ENCODE measurements around the gene RDH14. TPM values are rescaled to one million over a fixed set of nuclear protein-coding genes. Genes with fewer than 3 reads are reported as not detected.

Gene RDH14
- total and polyA plus RNA-seq, 2 experiments from 2014 or later: 38.1 to 40.6 TPM

DNA sequence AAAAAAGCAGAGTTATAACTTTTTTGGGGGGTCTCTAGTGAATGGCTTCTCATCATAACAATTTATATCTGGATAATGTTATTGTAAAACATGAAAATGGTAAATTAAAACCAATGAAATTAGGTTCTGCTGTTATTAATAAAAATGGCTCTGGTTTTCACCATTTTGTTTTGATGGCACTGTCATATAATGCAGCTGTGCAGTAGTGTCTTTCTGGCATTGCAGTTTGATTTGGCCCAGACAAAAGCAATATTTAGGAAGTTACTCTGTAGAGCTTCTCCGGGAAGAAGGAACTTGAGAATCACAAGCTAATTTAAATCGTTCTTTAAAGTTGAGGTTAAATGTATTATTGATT, 44.1 kb upstream of the RDH14 start:
- Mint-ChIP-seq H3K27ac (no peak overlapping the region), H3K4me1 (peaks cover 5% of the 10 kb centered on the region; the same call in 1 of the 3 replicates), H3K27me3 (ENCODE audit: insufficient read depth, low read depth, poor library complexity) (no peaks in the 10 kb centered on the region), H3K4me3 (no peak overlapping the region), H3K9me3 (no peaks in the 10 kb centered on the region), H3K36me3 (ENCODE audit: low read depth) (no peaks in the 10 kb centered on the region)
- ATAC-seq: no peak
- H3K4me3 ChIP-seq: no peak overlapping the region
- no peaks in the 10 kb centered on the region for H3K79me2 ChIP-seq (replicated peaks; ENCODE audit: insufficient read depth)
- H3K27ac ChIP-seq (ENCODE audit: low read depth): no peak overlapping the region
- no peaks in the 10 kb centered on the region for H3K27me3 ChIP-seq (ENCODE audit: insufficient read depth)
- H3K4me1 ChIP-seq (ENCODE audit: insufficient read depth): no peaks in the 10 kb centered on the region; the same call in 1 of the 2 replicates
- no peaks in the 10 kb centered on the region for H3K9me2 ChIP-seq (ENCODE audit: insufficient read depth)
- no peaks in the 10 kb centered on the region; the same call in 1 of the 2 replicates for H4K20me1 ChIP-seq (replicated peaks; ENCODE audit: insufficient read depth)
- TF ChIP-seq EZH2phosphoT487 (IDR thresholded peaks at IDR 0.05; ENCODE audit: unreplicated experiment) (no peak), NANOG (IDR thresholded peaks at IDR 0.05; ENCODE audit: borderline replicate concordance) (no peak), POLR2AphosphoS5 (IDR thresholded peaks at IDR 0.05; ENCODE audit: low read depth) (no peak), ZNF114 (CRISPR knock-in tag; IDR thresholded peaks at IDR 0.05) (no peak), EZH2 (IDR thresholded peaks at IDR 0.05; ENCODE audit: low read depth, unreplicated experiment) (no peak), STAT1 (IDR thresholded peaks at IDR 0.05; ENCODE audit: unreplicated experiment) (no peak)
- TF ChIP-seq, protein P1, sequence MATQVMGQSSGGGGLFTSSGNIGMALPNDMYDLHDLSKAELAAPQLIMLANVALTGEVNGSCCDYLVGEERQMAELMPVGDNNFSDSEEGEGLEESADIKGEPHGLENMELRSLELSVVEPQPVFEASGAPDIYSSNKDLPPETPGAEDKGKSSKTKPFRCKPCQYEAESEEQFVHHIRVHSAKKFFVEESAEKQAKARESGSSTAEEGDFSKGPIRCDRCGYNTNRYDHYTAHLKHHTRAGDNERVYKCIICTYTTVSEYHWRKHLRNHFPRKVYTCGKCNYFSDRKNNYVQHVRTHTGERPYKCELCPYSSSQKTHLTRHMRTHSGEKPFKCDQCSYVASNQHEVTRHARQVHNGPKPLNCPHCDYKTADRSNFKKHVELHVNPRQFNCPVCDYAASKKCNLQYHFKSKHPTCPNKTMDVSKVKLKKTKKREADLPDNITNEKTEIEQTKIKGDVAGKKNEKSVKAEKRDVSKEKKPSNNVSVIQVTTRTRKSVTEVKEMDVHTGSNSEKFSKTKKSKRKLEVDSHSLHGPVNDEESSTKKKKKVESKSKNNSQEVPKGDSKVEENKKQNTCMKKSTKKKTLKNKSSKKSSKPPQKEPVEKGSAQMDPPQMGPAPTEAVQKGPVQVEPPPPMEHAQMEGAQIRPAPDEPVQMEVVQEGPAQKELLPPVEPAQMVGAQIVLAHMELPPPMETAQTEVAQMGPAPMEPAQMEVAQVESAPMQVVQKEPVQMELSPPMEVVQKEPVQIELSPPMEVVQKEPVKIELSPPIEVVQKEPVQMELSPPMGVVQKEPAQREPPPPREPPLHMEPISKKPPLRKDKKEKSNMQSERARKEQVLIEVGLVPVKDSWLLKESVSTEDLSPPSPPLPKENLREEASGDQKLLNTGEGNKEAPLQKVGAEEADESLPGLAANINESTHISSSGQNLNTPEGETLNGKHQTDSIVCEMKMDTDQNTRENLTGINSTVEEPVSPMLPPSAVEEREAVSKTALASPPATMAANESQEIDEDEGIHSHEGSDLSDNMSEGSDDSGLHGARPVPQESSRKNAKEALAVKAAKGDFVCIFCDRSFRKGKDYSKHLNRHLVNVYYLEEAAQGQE (IDR thresholded peaks at IDR 0.05; ENCODE audit: unreplicated experiment): no peak
- DNase-seq (ENCODE audit: low spot score): no peak
- H3K4me2 ChIP-seq: no peak overlapping the region
- H3F3A ChIP-seq (replicated peaks; ENCODE audit: low read depth): no peaks in the 10 kb centered on the region
- H3K36me3 ChIP-seq (ENCODE audit: insufficient read depth): no peaks in the 10 kb centered on the region
- no peak overlapping the region for H2AFZ ChIP-seq

DNA sequence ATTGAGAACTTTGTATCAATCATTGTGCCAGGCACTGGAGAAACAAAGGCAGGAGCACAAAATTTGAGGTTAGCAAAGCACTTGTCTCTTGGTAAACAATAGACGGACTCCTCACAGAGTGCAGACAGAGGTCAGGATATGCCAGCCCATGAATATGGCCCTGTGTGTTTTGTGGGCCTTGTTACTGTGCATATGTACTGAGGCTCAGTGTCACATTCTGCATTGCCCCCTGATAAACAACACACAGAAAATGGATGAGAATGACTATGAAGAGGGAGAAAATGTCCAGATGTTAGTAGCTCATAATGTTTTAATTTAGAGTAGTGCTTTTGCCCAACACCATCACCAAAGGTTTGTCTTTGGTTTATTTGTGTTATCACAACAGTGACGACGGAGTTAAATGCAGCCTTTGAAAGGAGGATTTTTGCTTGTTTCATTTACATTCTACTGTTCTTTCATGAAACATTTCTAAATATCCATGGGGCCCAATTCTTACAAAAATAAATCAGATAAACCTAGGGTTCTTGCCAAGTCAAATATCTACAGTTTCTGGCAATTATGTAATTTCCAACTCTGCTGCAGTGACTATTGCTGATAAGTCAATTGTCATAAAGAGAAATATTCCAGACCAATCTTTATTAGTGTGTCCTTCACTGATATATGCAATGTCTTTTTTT, 43.5 kb upstream of the RDH14 start:
- no peak for DNase-seq (ENCODE audit: low spot score)
- no peak overlapping the region for H3K4me3 Mint-ChIP-seq
- H3K9me2 ChIP-seq (ENCODE audit: insufficient read depth): no peaks in the 10 kb centered on the region
- no peak overlapping the region for H3K4me2 ChIP-seq
- H4K20me1 ChIP-seq (replicated peaks; ENCODE audit: insufficient read depth): no peaks in the 10 kb centered on the region; the same call in 1 of the 2 replicates
- H3K27ac ChIP-seq (ENCODE audit: low read depth): no peak overlapping the region
- no peaks in the 10 kb centered on the region for H3K36me3 Mint-ChIP-seq (ENCODE audit: low read depth)
- no peak for ATAC-seq
- H3K79me2 ChIP-seq (replicated peaks; ENCODE audit: insufficient read depth): no peaks in the 10 kb centered on the region
- no peak overlapping the region for H3K4me3 ChIP-seq
- no peaks in the 10 kb centered on the region for H3K27me3 ChIP-seq (ENCODE audit: insufficient read depth)
- no peak overlapping the region for H3K27ac Mint-ChIP-seq
- H2AFZ ChIP-seq: no peak overlapping the region
- H3K4me1 Mint-ChIP-seq: peaks cover 5% of the 10 kb centered on the region; the same call in 1 of the 3 replicates
- no peaks in the 10 kb centered on the region for H3K36me3 ChIP-seq (ENCODE audit: insufficient read depth)
- no peaks in the 10 kb centered on the region; the same call in 1 of the 2 replicates for H3K4me1 ChIP-seq (ENCODE audit: insufficient read depth)
- H3K27me3 Mint-ChIP-seq (ENCODE audit: insufficient read depth, low read depth, poor library complexity): no peaks in the 10 kb centered on the region
- H3F3A ChIP-seq (replicated peaks; ENCODE audit: low read depth): no peaks in the 10 kb centered on the region
- H3K9me3 Mint-ChIP-seq: no peaks in the 10 kb centered on the region
- no peak for TF ChIP-seq NANOG (IDR thresholded peaks at IDR 0.05; ENCODE audit: borderline replicate concordance)
- TF ChIP-seq ZNF331 (CRISPR knock-in tag; IDR thresholded peaks at IDR 0.05; ENCODE audit: low read depth): no peak
- TF ChIP-seq JUNB (IDR thresholded peaks at IDR 0.05; ENCODE audit: unreplicated experiment): no peak
- no peak for TF ChIP-seq EZH2phosphoT487 (IDR thresholded peaks at IDR 0.05; ENCODE audit: unreplicated experiment)
- TF ChIP-seq, protein P1 (IDR thresholded peaks at IDR 0.05; ENCODE audit: unreplicated experiment): no peak
- TF ChIP-seq, protein P2, sequence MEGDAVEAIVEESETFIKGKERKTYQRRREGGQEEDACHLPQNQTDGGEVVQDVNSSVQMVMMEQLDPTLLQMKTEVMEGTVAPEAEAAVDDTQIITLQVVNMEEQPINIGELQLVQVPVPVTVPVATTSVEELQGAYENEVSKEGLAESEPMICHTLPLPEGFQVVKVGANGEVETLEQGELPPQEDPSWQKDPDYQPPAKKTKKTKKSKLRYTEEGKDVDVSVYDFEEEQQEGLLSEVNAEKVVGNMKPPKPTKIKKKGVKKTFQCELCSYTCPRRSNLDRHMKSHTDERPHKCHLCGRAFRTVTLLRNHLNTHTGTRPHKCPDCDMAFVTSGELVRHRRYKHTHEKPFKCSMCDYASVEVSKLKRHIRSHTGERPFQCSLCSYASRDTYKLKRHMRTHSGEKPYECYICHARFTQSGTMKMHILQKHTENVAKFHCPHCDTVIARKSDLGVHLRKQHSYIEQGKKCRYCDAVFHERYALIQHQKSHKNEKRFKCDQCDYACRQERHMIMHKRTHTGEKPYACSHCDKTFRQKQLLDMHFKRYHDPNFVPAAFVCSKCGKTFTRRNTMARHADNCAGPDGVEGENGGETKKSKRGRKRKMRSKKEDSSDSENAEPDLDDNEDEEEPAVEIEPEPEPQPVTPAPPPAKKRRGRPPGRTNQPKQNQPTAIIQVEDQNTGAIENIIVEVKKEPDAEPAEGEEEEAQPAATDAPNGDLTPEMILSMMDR (conservative IDR thresholded peaks at IDR 0.05; ENCODE audit: low read depth in 2 of 2): no peak
- no peak for TF ChIP-seq ZNF114 (CRISPR knock-in tag; IDR thresholded peaks at IDR 0.05)
- TF ChIP-seq, protein P3, sequence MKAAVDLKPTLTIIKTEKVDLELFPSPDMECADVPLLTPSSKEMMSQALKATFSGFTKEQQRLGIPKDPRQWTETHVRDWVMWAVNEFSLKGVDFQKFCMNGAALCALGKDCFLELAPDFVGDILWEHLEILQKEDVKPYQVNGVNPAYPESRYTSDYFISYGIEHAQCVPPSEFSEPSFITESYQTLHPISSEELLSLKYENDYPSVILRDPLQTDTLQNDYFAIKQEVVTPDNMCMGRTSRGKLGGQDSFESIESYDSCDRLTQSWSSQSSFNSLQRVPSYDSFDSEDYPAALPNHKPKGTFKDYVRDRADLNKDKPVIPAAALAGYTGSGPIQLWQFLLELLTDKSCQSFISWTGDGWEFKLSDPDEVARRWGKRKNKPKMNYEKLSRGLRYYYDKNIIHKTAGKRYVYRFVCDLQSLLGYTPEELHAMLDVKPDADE (IDR thresholded peaks at IDR 0.05): no peak
- TF ChIP-seq CREB1 (CRISPR knock-in tag; IDR thresholded peaks at IDR 0.05; ENCODE audit: low read depth): no peak
- no peak for TF ChIP-seq POLR2AphosphoS5 (IDR thresholded peaks at IDR 0.05; ENCODE audit: low read depth)
